OCI-LY7 (cell line): ENCODE measurements around the gene CCDC73. TPM values are rescaled to one million over a fixed set of nuclear protein-coding genes. Genes with fewer than 3 reads are reported as not detected.
"Not testable (repeated sequence)": the region's sequence is repeated elsewhere in the genome, so short reads cannot be mapped to it uniquely, and the experiment has no call there.

Experiments
- BruUV-seq: library from RNA; stranded (reverse); fragments of 400-500 nt; replicated peaks from 2 replicates; lab custom pipeline; 2021; lab: Mats Ljungman, UMichigan
- CTCF ChIA-PET: fragments of 300-600 bp; sonication (Branson Sonifier 250); formaldehyde crosslinking; loops from one replicate; lab custom pipeline; 2022; ENCODE audit warnings: antibody characterized with exemption; ENCODE audit not compliant: unreplicated experiment; lab: Charles Lee
- POLR2A ChIA-PET: fragments of 300-600 bp; sonication (Branson Sonifier 250); formaldehyde crosslinking; loops from one replicate; lab custom pipeline; 2022; ENCODE audit warnings: antibody characterized with exemption; lab: Charles Lee
- DNase-seq: peaks from one replicate; pipeline ENCODE4 v3.0.0-alpha.2; 2015; ENCODE audit warnings: low spot score
- H2AFZ ChIP-seq: fragments of 200-600 bp; sonication (generic), shearing (Covaris generic); 2 replicates; pipeline ENCODE4 v1.6.1; 2014; ENCODE audit warnings: mild to moderate bottlenecking, antibody characterized with exemption, low read length, moderate library complexity
- H3K27ac ChIP-seq: fragments of 200-600 bp; sonication (generic); 2 replicates; pipeline ENCODE4 v1.5.1; 2014; ENCODE audit warnings: mixed run types, low read depth, mild to moderate bottlenecking, moderate library complexity, low read length, inconsistent platforms; ENCODE audit not compliant: poor library complexity, severe bottlenecking
- H3K36me3 ChIP-seq: fragments of 200-600 bp; sonication (generic); 2 replicates; pipeline ENCODE4 v1.6.1; 2014; ENCODE audit warnings: mild to moderate bottlenecking, antibody characterized with exemption, low read length, moderate library complexity, mixed read lengths; ENCODE audit not compliant: insufficient read depth
- H3K4me1 ChIP-seq: fragments of 200-600 bp; sonication (generic); 2 replicates; pipeline ENCODE4 v1.5.1; 2014; ENCODE audit warnings: mild to moderate bottlenecking, low read length; ENCODE audit not compliant: insufficient read depth, poor library complexity, severe bottlenecking
- H3K4me2 ChIP-seq: fragments of 200-600 bp; sonication (generic); 2 replicates; pipeline ENCODE4 v1.6.1; 2014; ENCODE audit warnings: mild to moderate bottlenecking, low read length
- H3K4me3 ChIP-seq: fragments of 200-600 bp; sonication (generic); 2 replicates; pipeline ENCODE4 v1.5.1; 2014; ENCODE audit warnings: mild to moderate bottlenecking, low read depth, low read length; ENCODE audit not compliant: poor library complexity, severe bottlenecking
- H3K79me2 ChIP-seq: fragments of 200-600 bp; sonication (generic); 2 replicates; pipeline ENCODE4 v1.6.1; 2016; ENCODE audit warnings: low read depth, mild to moderate bottlenecking, low read length, moderate library complexity, mixed read lengths; ENCODE audit not compliant: insufficient read depth
- H3K9me2 ChIP-seq: fragments of 200-600 bp; sonication (generic); 2 replicates; pipeline ENCODE4 v1.6.1; 2016; ENCODE audit warnings: mild to moderate bottlenecking, low read length, mixed read lengths; ENCODE audit not compliant: insufficient read depth
- H3K9me3 ChIP-seq: fragments of 200-600 bp; sonication (generic); 2 replicates; pipeline ENCODE4 v1.6.1; 2014; ENCODE audit warnings: mild to moderate bottlenecking, mixed run types, low read length, mixed read lengths
- H4K20me1 ChIP-seq: fragments of 200-600 bp; sonication (generic); 2 replicates; pipeline ENCODE4 v1.6.1; 2014; ENCODE audit warnings: mild to moderate bottlenecking, antibody characterized with exemption, low read length, moderate library complexity, mixed read lengths; ENCODE audit not compliant: insufficient read depth
- CTCF ChIP-seq: fragments of 200-600 bp; sonication (generic); conservative IDR thresholded peaks from 2 replicates; pipeline ENCODE4 v1.5.1; 2014; ENCODE audit warnings: mild to moderate bottlenecking, antibody characterized with exemption, low read length, moderate library complexity, mixed read lengths
- EZH2phosphoT487 ChIP-seq: fragments of 200-600 bp; sonication (generic); IDR thresholded peaks from 2 replicates; pipeline ENCODE4 v1.6.1; 2018; ENCODE audit warnings: low read depth, borderline replicate concordance, mild to moderate bottlenecking, mixed run types, antibody characterized with exemption, low read length, moderate library complexity, mixed read lengths
- intact Hi-C: fragments of 100-400 bp; cut with micrococcal nuclease; formaldehyde crosslinking; loops from one replicate; pipeline ENCODE4 v1.10.0; 2022; ENCODE audit not compliant: unreplicated experiment
- total RNA-seq, 2 experiments: library from RNA; depleted of rRNA in 1 of 2; stranded (reverse); fragments of >200 nt in 1 of 2; shearing (Covaris generic) in 1 of 2; gene quantifications; 2 replicates each; pipeline ENCODE4 v1.2.3, GENCODE V29; 2014 to 2022

The CCDC73 gene
- total RNA-seq, 2 experiments from 2014 or later, result not detected

- intact Hi-C loops, result no loop called here
- H3K27ac ChIP-seq, result no peak overlapping the region
- CTCF ChIA-PET, result no interaction called here
- H3K36me3 ChIP-seq, result no peaks in the 10 kb centered on the region
- H3K9me3 ChIP-seq, result no peaks in the 10 kb centered on the region
- no peaks in the 10 kb centered on the region for H4K20me1 ChIP-seq
- POLR2A ChIA-PET, result no interaction called here
- H3K4me3 ChIP-seq, result no peak overlapping the region
- H3K4me1 ChIP-seq, result no peaks in the 10 kb centered on the region
- no peak overlapping the region for H2AFZ ChIP-seq
- no peak for DNase-seq
- no peaks in the 10 kb centered on the region for H3K9me2 ChIP-seq
- no peaks in the 10 kb centered on the region for H3K79me2 ChIP-seq
- no peak overlapping the region for H3K4me2 ChIP-seq
- TF ChIP-seq EZH2phosphoT487 (no peak), CTCF (no peak)
- no TSS peak for BruUV-seq
Measured at GRCh38 chr11:32772731-32773130, 21.7 kb downstream of the CCDC73 start.

DNA sequence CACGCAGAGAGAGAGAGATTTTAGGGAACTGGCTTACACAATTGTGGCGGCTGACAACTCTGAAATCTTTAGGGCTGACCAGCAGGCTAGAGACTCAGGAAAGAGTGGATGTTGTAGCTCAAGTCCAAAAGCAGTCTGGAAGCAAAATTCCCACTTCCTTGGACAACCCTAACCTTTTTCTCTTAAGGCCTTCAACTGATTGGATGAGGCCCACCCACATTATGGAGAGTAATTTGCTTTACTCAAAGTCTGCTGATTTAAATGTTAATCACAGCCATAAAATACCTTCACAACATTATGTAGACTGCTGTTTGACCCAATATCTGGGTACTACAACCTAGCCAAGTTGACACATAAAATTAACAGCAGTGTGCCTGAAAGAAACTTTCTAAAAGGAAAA is 32.7 kb downstream of the CCDC73 start:
- POLR2A ChIA-PET, result interaction anchor here (0.6 kb wide), 1 partner anchor 1514 kb away, joined by 3 read pairs; no protein-coding TSS in a partner anchor
- H3K36me3 ChIP-seq, H3K4me3 ChIP-seq, H3K4me1 ChIP-seq, DNase-seq, CTCF ChIA-PET, H3K9me2 ChIP-seq, BruUV-seq, H3K79me2 ChIP-seq, intact Hi-C loops, H4K20me1 ChIP-seq, H3K9me3 ChIP-seq, H3K4me2 ChIP-seq, H2AFZ ChIP-seq, H3K27ac ChIP-seq: not testable (repeated sequence)

- POLR2A ChIA-PET, result interaction anchor here (0.6 to 1.1 kb wide), 3 partner anchors 33 to 348 kb away, joined by 3 to 5 read pairs (median 4); no protein-coding TSS in a partner anchor
- no peaks in the 10 kb centered on the region for H3K79me2 ChIP-seq
- BruUV-seq, result no TSS peak
- no peaks in the 10 kb centered on the region for H4K20me1 ChIP-seq
- no peaks in the 10 kb centered on the region for H3K4me1 ChIP-seq
- H3K4me2 ChIP-seq, result no peak overlapping the region
- DNase-seq, result no peak
- TF ChIP-seq EZH2phosphoT487 (no peak), CTCF (no peak)
- intact Hi-C loops, result no loop called here
- H3K9me3 ChIP-seq, result no peaks in the 10 kb centered on the region
- no peak overlapping the region for H2AFZ ChIP-seq
- CTCF ChIA-PET, result no interaction called here
- H3K36me3 ChIP-seq, result no peaks in the 10 kb centered on the region
- no peaks in the 10 kb centered on the region for H3K9me2 ChIP-seq
- no peak overlapping the region for H3K27ac ChIP-seq
- H3K4me3 ChIP-seq, result no peak overlapping the region
Measured at GRCh38 chr11:32758291-32758690, 36.2 kb downstream of the CCDC73 start.

DNA sequence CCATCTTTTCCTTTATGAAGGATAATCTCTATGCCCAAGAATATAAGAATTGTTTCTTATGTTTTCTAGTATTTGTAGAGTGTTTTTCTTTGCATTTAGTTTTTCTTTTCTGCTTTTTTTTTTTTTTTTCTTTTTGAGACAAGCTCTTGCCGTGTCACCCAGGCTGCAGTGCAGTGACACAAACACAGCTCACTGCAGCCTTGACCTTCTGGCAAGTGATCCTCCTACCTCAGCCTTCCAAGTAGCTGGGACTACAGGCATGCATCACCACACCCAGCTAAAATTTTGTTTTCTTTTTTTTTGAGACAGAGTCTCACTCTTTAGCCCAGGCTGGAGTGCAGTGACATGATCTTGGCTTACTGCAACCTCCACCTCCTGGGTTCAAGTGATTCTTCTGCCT is 41.3 kb downstream of the CCDC73 start:
- H3K4me3 ChIP-seq, intact Hi-C loops, H3K9me3 ChIP-seq, H4K20me1 ChIP-seq, H3K4me1 ChIP-seq, H2AFZ ChIP-seq, DNase-seq, BruUV-seq, H3K79me2 ChIP-seq, H3K36me3 ChIP-seq, H3K27ac ChIP-seq, CTCF ChIA-PET, H3K9me2 ChIP-seq, H3K4me2 ChIP-seq: not testable (repeated sequence)
- POLR2A ChIA-PET, result interaction anchor here (0.6 to 1.4 kb wide), 5 partner anchors 38 to 361 kb away, joined by 3 to 6 read pairs (median 4); no protein-coding TSS in a partner anchor
